ENCODE measurements around the gene TTLL7.
"Not testable (repeated sequence)": the region's sequence is repeated elsewhere in the genome, so short reads cannot be mapped to it uniquely, and the experiment has no call there.

TTLL7 gene

DNA sequence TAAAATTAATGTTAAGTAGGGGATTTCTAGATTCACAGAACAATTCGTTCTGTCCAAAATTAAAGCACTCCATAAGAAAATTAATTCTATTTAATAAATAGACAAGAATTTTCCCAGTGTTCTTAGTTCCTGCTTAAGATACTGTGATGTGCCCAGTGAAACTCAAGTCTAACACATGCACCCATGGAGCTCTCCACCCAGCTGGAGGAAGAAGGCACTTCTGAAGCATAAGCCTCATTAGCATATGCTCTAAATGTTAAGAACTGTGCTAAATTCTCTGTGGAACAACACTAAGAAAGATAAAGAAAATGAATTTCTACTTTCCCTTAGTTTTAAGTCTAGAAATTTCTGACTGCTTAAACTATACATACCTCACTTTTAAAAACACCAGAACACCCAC lies 71.2 kb downstream of the TTLL7 start:
- no peak for DNase-seq

DNA sequence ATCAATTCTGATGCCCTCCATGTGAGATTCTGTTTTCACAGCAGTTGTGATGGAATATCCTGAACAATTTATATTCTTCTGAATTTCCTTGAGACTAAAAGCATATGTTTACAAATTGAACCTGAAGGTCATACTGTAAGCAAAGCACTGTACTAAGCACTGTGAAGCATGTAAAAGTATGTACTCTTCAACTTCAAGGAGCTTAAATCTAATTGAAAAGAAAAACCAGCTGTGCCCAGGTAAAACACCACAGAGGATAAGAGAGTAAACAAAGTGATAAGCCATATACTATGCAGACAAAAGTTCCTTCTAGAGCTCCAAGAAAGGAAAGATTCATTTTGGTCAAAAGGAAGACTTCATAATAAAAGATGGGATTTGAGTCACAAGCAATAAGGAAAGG lies 71.9 kb downstream of the TTLL7 start:
- no peak for DNase-seq

DNA sequence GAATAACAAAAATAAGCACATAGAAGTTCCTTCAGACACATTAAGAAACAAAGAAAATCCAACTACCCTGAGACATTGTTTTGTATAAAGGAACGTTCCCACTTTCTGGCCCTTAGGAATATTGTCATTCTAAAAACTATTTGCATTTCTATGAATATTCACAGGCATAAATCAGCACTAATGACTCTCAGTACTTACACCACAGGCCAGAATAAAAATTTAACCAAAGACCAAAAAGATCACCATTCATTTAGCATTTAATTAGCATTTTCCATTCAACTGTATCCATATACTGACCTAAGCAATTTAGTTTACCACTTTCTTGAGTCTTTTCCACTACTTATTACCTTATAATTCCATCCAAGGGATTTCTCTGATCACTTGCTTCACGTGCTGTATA lies 75.4 kb downstream of the TTLL7 start:
- DNase-seq, result no peak

DNA sequence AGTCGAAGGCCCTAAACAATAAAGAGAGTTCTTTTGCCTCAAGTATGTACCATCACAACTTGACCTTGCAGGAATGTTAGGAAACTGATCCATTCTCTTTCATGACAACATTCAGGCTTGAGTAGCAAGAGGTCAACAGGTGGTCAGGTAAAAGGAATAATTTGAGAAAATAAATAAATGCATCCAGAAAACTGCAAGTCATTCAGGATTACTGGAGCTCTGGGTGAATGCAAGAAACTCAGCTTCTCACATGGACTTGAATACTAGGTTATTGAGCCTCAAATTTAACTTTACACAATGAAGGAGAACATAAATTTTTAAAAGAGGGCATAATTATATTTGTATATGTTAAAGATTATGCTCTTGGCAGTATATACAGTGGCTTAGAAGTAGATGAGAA lies 76.5 kb downstream of the TTLL7 start:
- no peak for DNase-seq

DNA sequence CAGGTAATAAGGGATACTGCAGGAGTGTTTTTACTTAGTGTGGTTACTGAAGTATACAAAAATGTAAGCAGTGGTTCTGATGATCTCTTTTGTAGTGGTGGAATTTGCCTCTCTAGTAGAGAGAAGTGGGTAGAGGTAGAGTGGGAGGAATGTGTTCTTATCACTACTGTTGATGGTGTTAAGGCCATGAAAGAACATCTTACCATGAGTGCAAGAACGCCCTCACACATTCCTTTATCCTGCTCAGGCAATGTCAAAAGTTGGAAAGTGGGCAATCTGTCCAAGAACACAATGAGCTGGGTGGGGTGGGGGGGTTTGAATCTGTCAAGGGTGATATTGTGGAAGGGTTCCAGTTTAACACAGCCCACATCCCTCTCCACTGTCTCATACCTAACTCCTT lies 78.6 kb downstream of the TTLL7 start:
- DNase-seq, result no peak

DNA sequence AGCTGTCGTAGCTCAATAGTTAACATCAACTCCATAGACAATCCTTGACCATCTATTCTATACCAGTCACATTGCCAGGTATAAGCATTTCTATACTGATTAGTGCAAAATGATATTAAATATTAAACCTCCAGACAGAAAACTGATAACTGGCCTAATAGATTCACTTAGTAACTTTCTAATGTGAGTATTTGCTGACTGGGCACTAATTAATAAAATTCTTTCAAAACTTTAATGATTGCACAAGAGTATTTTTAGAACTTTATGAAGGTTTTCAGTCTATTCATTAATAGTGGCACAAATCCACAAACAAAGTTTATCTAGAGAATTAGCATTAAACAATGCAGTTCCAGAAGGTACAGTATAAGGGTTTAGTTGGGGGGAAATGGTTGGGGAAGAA lies 79.1 kb downstream of the TTLL7 start:
- no peak for DNase-seq

DNA sequence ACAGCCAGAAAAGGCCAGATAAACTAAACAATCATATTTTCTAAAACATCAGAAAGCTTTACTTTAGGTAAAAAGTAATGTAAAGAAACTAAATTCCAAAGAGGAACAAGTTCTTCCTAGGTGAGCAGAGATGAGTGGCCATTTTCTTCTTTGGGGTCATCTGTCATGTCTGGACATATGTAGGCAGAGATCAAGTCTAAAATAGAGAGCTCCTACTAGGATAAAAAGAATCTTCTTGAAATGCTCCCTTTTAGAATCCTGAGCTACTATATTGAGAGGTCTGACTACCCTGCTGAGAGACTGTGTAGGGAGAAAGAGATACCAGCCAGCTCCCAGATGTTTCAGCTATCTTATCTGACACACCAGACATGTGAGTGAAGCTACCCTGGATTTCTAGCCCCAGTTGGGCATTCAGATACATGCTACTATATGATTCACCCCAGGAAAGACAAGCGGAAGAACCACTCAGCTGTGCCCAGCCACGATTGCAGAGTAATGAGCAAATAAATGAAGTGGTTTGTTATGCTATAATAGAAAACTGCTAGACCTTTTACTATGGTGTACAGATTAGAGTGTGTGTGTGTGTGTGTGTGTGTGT lies 80.1 kb downstream of the TTLL7 start:
- DNase-seq, result no peak

DNA sequence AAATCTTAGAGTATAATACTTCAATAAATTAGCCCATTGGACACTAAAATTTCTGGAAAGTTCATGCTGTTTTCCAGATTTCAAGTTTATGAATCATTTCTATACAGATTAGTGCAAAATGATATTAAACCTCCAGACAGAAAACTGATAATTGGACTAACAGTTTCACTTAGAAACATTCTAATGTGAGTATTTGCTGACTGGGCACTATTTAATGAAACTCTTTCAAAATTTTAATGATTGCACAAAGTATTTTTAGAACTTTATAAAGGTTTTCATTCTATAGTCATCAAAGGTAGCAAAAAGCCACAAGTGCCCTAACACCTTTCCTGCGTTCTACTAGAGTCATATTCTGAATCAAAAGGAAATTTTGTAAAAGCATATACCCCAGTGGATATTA lies 81.0 kb downstream of the TTLL7 start:
- no peak for DNase-seq

DNA sequence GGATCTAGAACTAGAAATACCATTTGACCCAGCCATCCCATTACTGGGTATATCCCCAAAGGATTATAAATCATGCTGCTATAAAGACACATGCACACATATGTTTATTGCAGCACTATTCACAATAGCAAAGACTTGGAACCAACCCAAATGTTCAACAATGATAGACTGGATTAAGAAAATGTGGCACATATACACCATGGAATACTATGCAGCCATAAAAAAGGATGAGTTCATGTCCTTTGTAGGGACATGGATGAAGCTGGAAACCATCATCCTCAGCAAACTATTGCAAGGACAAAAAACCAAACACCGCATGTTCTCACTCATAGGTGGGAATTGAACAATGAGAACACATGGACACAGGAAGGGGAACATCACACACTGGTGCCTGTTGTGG lies 82.8 kb downstream of the TTLL7 start:
- not testable (repeated sequence) for DNase-seq

DNA sequence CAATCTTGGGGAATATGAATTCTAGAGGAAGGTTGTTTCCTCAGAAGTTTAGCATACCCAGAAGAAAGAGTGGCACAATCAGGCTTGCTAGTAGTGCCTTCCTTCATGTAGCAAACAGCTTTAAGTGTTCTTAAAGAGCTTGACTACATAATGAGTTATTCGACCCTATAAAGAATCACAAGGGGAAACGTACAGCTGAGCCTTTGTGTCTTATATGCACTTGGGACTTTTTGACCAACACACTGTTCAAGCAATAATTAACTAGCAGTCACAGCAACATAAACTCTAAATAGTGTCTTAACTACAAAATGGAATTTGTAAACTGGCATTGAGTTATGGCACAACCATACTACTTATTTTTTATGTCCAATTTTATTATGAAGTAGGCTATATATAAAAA lies 86.1 kb downstream of the TTLL7 start:
- DNase-seq, result no peak

DNA sequence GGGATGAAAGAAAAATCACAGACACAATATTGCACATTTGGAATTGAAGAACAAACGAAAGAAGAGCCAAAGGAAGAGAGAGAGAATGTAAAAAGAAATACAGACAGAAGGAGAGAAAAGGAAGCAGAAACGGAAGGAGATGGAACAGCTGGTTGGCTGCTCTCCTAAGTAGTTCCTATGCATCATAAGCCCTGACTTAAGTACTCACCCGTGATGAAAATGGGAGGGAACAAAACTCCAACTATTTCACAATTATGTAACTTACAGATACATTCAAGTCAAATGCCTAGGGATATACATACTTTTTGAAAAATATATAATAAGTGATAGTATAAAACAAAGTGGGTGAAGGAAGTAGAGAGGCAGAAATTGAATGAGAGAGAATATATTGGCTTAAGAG lies 88.5 kb downstream of the TTLL7 start:
- no peak for DNase-seq

DNA sequence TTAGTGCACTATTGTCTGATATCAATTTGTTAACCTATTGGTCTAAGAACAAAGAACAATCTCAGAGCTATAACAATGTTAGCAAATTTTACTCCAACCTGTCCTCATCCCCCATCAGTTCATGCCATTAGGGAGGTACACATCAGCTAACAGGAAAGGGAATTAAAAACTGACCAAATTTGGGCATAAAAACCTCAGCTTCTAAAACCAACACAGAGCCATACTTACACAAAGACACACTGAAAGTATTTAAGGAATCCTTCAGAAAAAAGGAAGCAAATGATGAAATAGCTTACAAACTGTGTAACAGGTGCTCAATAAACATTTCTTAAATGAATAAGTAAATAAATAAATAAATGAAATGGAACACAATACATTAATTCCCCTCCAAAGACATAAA lies 89.2 kb downstream of the TTLL7 start:
- no peak for DNase-seq

DNA sequence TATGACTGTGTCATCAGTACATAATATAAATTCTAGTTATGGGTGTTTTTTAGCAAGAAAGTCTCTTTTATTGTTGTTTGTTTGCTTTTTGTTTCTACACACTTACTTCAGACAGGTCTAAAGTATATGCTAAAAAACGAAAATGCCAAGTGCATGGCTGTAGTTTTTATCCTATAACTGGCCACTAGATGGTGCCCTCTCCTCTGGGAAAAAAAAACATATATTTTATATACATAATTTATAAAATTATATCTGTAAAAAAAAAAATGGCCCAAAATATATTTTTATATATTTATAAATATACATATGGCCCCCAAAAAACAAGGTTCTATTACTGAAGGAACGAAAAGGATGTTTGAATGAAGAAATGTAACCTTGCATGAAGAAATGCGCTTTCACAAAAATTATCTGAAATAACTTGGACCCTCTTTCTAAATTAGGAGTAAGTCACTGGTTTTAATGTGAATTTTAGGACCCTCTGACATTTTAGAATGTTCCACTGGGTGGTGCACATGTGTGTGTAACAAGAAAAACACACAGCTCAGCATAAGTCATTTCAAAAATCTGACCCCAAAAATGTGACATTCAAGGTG lies 93.5 kb downstream of the TTLL7 start:
- no peak for DNase-seq

DNA sequence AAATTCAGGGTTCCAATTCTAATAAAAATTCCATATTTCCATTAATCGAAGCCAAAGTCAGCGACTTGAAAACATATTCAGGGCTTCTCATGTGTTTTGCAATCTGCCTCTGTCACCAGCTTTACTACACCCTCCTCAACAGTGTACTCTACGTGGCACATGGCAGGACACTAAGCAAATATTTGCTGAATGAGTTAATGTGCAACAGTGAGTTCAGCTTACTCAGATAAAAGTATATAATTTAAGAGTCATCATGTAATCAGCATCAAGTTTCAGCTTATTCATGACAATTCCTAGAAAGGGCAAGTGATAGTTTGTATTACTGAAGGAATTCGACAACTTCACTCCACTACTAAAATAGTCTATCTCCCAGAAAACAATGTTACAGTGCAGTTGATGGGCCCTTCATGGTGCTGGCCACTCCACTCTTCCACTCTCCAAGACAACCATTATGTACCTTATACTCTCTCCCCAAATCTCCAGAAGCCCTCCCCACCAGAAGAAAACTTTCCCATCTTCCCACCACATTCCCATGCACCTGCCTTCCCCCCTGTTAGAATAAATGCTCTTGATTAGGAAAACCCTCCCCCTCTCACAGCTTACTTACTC lies 97.3 kb downstream of the TTLL7 start:
- peak; percentile 60 for DNase-seq

DNA sequence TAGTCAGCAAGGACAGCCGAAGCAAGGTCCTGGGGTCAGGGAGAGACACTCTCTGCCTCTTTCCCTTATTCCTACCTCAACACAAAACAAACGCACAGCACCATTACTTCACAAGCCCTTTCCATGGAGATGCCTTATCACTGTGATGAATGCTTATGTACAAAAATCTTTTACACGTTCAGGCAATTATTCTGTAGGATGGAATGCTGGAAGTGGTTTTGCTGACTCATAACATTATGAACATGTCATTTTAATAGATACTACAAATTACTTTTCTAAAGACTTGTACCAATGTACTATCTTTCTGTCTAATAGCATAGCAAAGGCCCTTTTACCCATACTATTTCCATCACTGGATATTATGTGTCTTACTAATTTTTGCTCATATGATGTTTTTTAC lies 98.4 kb downstream of the TTLL7 start:
- DNase-seq, result no peak

DNA sequence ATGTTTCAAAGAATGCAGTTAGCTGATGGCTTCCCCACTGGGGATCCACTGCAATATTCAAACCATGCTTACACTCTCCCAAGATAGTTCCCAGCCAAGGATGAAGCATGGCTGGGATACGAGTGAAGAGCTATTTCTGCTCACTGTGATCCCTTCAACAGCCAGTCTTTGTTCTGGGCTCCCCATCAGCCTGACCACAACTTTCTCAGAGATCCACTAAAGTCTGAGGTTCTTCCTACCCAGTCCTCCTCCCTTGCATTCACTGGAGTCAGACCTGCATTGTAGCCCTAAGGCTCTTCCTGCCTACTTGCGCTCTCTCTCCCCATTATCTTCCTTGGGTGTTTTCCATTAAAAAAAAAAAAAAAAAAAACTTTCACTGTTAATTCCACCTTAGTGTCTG lies 101.4 kb downstream of the TTLL7 start:
- DNase-seq, result no peak

DNA sequence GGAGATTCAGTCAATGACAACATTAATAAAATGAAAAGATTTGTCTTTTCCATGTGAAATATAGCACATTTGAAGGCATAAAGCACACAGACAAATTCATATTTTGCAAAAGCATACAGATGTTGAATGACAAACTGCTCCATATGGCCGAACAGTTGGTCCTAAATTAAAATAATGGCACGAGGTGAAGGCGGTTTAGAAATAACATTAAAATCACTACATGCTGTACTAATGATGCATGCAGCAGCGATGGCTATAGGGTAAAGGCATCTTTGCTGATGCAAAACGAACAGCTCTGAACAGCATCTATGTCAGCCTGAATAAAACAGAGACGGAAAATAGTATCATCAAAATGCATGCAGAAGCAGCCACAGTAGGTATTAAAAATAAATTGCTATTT lies 102.6 kb downstream of the TTLL7 start:
- DNase-seq, result no peak

DNA sequence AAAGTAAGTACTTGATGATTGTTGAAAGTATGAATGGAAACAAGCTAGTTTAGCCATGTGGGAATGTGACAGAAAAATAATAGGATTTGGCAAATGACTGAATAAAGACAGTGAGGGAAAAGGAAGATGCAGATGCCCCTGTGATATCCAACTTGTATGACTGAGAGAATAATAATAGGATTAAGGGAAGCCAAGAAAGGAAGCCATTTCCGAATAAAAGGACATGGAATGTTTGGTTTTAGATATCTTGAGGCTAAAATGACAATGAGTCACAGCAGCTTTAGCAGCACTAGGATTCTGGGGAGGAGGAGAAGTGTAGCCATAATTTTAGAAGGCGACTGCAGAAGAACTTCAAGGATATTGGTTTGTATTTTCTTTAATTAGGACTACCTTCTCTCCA lies 109.2 kb downstream of the TTLL7 start:
- DNase-seq, result no peak

DNA sequence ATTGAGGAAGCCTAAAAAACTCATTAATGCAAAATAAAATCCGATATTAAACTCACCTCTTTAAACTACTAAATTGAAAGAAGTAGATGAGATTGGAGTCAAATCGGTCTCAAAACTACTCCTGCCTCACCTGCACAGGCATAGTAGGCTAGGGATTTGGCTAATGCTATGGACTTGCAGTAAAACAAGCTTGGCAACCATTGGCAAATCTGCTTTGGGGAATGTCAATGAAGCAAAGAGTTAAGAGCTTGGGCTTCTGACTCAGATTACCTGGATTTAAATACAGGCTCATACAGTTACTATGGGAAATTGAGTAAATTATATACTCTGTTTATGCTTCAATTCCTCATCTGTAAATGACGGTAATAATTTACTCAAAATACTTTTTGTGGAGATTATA lies 111.4 kb downstream of the TTLL7 start:
- no peak for DNase-seq

DNA sequence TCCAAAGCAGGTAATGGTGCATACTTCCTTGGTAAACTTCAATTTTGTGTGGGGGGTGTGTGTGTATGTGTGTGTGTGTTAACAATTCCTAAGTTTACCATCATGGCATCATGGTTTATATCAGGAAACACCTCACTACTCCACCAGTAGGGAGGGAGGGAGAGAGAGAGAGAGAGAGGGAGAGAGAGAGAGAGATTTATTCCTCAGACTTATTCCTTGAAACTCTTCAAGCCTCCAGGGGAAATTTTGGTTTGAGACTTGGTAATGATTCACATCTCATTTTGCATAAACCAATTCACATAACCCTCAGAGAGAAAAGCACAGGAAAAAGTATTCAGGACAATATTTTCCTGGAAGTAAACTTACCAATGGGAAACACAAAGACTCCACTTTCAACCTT lies 115.0 kb downstream of the TTLL7 start:
- DNase-seq, result no peak

DNA sequence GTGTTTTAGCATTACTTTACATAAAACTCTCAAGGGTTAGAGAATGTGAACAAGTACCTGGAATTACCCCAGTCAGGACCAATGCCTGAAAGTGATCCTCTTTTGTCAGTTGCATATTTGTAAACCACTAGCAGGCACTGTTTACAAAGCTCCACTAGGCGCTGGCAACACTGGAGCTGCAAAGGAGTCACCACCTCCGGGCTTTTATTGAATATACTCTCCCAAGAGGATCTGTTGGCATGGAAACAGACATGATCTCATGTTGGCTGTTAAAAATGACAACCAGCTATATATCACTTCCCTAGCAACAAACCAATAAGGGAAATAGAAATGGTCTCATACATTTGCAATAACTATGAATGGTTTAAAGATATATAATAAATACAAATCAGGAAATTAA lies 116.0 kb downstream of the TTLL7 start:
- no peak for DNase-seq

DNA sequence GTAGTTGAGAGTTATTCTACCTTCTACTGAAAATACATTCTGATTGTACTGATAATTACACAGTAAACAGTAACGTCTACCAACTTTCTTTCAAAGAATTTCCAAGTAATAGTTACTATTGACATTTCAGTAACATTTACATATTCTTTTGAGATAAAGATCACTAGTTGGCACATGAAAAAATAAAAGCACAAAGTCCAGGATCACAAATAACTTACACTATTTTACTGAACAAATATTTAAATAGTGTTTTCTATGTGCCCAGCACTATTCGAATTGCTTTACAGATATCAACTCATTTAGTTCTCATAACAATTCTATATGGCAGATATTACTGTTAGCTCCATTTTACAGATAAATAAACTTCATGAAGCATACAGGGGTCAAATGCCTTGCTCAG lies 126.4 kb downstream of the TTLL7 start:
- DNase-seq, result no peak

DNA sequence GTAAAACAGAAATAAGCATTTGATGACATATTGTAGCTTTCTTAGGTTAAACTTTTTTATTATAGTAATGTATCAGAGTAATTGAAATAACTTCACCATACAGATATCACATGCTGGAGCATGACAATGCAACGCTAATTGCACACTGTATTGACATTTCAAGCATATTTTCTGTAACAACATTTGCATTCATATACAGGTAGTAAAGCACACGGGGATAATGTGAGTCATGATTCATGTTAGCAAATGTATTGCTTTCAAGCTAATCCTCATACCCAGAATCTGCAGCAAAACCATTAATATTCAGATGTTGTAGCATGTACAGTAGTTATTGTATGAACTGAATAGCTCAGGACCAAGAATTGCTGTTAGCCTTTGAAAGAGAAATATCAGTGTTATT lies 133.9 kb downstream of the TTLL7 start:
- DNase-seq, result no peak

DNA sequence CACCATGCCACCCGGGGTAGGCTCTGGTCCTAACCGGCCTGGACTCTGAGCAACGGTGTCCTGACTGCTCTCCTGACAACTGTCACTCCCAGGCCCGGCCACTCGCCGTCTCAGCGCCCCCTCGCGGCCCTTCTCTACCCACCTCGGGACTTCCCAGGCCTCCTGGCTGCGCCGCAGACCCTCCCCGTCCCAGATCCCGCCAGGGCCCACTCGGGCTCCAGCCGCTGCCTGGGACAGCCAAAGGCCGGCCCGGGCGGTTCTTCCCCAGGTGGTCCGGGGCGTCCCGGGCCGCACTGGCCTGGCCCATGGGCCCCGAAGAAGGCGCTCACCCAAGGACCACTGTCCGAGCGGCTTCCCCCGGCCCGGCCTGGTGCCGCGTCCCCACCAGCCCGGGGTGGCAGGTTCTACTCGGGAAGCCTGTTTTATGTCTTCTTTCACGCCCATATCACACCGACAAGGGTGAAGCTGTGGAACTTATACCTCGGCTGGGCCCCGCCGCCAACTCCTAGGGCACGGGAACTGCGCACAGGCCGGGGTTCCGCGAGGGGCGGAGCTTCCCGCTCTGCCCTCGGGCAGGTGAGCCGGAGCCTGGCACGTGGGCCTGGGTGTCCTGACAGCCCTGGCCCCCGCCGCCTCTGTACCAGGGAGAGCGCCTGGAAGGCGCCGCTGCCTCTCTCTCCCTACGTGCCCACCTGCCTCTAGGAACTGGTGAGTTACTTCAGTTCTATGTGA lies 138.3 kb downstream of the TTLL7 start:
- DNase-seq, result peak; percentile 36
